ENCODE data around the gene UCP2.
"Not testable (repeated sequence)": the region's sequence is repeated elsewhere in the genome, so short reads cannot be mapped to it uniquely, and the experiment has no call there.

The UCP2 gene

GRCh38 chr11:73936047-73936446 lies 46.6 kb downstream of the UCP2 start:
- not testable (repeated sequence) for DNase-seq

DNA sequence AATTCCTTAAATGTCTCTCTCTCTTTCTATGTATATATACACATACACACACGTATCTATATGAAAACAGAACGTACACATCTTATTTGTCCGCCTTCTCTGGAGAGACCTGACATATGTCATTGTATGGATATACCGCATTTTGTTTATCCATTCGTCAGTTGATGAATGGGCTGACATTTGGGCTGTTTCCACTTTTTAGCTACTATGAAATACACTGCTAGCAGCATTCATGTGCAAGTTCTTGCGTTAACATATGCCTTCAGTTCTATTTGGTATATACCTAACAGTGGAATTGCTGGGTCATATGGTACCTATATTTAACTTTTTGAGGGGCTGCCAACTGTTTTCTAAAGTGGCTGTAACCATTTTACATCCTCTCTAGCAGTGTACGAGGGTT lies 49.9 kb downstream of the UCP2 start:
- no peak for DNase-seq

DNA sequence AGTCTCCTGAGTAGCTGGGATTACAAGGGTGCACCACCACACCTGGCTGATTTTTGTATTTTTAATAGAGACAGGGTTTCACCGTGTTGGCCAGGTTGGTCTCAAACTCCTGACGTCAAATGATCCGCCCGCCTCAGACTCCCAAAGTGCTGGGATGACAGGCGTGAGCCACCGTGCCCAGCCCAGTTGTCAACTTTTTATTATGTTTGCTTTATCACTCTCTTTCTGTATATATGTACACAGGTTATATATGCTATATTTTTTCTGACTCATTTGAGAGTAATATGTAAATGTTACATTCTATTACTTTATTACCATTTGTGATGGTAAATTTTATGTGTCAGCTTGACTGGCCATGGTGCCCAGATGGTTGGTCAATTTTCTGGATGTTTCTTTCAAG lies 50.7 kb downstream of the UCP2 start:
- no peak for DNase-seq

DNA sequence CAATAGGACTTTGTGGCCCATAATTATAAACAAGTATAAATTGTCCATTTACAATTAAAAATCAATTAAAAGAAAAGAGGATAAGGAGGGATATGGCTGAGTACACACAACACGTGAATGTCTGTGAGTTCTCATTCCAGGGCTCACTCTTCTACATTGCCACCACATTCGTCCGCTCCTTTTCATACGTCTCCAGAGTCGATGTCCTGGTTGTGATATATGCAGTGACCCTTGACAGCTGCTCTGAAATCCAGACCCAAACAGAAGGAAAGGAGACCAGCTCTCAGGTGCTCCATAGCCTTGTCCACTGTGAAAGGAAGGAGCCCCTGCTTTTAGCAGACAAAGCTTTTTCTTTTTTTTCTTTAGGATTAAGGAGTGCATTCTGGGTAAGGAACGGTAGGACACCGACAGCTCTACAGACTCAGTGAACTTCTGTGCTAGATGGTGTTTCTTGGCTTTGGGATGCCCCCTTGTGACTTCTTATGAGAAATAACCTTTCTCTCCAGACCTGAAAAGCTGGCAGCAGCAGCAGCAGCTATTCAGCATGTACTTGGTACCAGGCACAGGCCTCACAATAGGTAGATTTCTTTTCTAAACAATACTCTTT lies 51.5 kb downstream of the UCP2 start:
- no peak for DNase-seq

- no peak for DNase-seq
These were observed 53.3 kb downstream of the UCP2 start for GRCh38 chr11:73929388-73929787.

Measured in amniotic stem cell (primary cell).